H54 (cell line): ENCODE data around the gene AP3B2.
A peak's percentile ranks its signal among the peaks of the same experiment; 100 is the strongest.
"Not testable (repeated sequence)": the region's sequence is repeated elsewhere in the genome, so short reads cannot be mapped to it uniquely, and the experiment has no call there.

Source experiments
- DNase-seq: peaks from one replicate; pipeline ENCODE4 v3.0.0; 2011; ENCODE audit warnings: low spot score, mixed read lengths; ENCODE audit not compliant: insufficient read length
- FAIRE-seq: peaks from 3 replicates; lab custom pipeline; 2011; peaks lifted over from hg19 to GRCh38; lab: Jason Lieb, UNC
- POLR2A ChIP-seq: IDR thresholded peaks from 2 replicates; pipeline ENCODE4 v1.6.1; 2011; ENCODE audit warnings: low read depth, mild to moderate bottlenecking, low read length

The AP3B2 gene

DNA sequence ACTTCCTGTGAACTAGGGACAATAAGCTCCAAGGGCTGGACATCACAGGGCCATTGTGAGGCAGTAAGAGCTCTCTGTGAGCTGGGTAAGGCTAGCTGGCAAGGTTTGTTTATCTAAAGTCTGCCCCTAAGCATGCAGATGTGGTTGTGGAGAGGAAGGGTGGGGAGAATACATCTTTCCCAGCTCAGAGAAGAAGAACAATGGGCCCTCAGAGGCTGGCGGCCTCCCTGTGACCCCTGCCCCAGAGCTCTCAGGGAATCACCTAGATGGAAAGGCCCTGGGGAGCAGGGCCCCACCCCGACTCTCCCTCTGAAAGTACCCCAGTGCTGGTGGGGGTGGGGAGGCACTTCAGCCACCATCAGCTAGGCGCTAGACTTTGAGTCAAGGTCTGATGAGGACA lies 4.3 kb upstream of the AP3B2 start:
- TF ChIP-seq POLR2A, result no peak
- no peak for FAIRE-seq
- no peak for DNase-seq

DNA sequence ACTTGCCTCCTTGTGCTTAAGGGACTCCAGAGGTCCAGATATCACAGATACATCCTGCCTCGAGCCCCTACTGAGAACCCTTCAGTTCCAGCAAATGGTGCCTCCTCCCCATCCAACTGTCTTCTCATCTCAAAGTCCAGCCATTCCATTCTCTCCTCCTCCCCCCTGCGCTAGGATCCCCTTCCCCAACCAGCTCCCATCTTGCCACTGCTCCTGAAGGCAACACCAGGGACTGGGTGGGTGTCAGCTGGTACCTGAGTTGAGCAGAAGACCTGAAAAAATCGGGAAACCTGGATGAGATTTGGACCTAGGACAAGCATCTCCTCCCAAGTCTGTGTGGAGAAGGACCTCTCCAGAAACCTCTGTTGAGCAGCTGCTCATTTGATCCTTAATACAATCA lies 2.4 kb upstream of the AP3B2 start:
- TF ChIP-seq POLR2A, result no peak
- FAIRE-seq (no peak), DNase-seq (no peak)

DNA sequence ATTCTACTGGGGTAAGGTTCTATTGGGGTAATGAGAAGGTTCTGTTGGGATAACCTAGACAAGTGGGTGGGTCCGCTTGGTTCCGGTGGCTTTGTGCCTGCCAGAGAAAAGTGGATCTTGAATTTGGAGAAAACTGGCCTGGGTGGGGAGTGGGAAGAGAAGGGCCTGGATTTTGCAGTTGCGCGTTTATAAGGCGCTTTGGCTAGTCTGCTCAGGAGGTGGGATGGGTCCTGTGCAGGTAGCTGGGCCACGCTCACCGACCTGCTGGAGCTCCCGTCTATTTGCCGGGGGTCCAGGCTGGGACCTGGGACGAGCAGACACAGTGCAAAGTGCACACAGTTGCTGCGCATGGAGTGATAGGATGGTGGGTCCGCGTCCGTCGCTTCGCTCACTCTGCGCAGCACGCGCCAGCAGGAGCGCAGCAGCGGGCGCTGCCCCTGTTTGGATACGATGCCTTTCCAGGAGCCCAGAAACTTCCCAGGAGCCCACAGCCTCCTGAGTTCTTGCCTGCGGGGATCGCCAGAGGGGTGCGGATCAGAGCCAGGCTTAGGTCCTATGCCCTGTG lies 1.3 kb upstream of the AP3B2 start:
- no peak for TF ChIP-seq POLR2A
- DNase-seq (no peak), FAIRE-seq (no peak)

DNA sequence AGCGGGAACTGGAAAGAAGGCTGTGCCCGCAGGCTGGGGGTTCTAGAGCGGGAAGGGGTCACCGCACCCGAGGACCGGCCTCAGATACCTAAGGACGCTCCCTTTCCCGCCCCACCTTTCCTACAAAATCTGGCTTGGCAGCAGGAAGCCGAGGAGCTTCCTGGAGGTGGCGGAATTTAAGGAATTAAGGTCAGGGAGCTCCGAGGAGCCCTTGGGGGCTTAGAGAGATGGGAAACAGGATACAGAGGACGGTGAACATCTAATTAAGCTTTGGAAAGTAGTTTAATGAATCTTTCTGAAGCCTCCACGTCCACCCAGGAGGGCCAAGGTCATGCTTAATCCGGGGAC lies 507 bp upstream of the AP3B2 start:
- no peak for DNase-seq
- FAIRE-seq, result no peak
- no peak for TF ChIP-seq POLR2A

DNA sequence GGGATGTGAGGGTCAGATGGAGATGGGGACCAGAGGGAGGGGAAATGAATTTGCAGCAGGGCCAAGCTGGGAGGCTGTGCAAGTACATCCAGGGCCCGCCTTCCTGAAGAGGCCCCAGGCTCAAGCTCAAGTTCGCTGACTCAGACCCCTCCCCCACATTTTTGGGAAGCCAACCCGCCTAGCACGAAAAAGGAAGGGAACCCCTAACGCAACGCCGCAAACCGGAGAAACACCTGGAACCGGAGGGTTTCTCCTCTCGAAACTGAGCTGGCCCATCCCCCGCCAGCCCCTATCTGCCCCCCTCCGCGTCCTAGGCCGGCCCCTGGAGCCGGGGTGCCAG lies 624 bp downstream of the AP3B2 start:
- FAIRE-seq (no peak), DNase-seq (no peak)
- no peak for TF ChIP-seq POLR2A

DNA sequence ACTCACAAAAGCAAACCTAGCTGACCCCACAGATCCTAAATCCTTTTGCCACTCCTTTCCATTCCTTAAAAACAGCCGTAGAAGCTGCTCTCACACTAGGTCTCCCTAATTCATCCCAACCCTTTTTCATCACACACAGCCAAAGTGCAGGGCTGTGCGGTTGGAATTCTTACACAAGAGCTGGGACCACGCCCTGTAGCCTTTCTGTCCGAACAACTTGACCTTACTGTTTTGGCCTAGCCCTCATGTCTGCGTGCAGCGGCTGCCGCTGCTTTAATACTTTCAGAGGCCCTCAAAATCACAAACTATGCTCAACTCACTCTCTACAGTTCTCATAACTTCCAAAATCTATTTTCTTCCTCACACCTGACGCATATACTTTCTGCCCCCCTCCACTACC lies 3.8 kb downstream of the AP3B2 start:
- not testable (repeated sequence) for FAIRE-seq, DNase-seq

DNA sequence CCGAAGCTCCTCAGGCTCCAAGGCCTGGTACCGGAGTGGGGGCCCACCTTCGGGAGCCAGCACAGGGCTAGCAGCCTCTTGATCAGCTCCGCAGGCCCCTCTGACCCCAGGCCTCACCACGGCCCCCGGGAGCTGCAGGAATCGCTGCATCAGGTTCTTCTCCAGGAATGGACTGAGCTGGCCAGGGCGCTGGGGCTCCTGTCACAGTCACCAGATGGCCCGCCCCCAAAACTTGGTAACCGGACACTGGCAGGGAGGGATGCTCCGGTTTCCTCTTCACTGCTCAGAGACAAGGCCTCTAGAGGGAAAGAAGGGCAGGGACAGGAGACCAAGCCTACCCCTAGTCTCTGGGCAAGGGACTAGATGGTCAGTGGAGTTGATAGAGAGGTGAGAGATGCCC lies 9.9 kb downstream of the AP3B2 start:
- no peak for FAIRE-seq
- no peak for TF ChIP-seq POLR2A
- DNase-seq, result peak; percentile 29

DNA sequence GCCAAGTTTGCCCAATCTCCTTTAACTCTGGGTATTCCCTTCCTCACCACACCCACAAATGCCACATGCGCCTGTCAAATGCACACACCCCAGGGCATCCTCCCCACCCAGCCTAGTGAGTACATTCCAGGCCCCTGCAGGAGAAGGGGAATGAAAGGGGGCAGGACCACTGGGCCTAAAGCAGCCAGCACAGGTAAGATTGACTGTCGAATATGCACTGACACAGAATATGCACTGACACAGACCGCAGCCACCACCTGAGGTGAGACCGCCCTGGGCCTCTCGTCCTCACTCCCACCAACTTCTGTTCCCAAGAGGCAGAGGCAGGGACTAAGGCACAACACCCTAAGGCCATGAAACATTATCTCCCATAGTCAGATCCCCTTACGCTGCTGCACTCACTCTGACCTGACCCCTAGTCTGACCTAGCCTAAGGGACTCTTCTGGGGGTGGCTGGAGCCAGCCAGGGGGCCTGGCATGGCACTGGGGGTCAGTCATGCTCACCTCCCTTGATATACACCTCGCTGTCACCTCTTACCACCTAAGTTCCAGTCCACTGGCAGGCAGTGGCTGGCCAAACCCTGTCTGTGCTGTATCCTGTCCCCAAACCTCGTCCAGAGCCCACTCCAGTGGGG lies 10.8 kb downstream of the AP3B2 start:
- TF ChIP-seq POLR2A, result no peak
- DNase-seq, result no peak
- no peak for FAIRE-seq

DNA sequence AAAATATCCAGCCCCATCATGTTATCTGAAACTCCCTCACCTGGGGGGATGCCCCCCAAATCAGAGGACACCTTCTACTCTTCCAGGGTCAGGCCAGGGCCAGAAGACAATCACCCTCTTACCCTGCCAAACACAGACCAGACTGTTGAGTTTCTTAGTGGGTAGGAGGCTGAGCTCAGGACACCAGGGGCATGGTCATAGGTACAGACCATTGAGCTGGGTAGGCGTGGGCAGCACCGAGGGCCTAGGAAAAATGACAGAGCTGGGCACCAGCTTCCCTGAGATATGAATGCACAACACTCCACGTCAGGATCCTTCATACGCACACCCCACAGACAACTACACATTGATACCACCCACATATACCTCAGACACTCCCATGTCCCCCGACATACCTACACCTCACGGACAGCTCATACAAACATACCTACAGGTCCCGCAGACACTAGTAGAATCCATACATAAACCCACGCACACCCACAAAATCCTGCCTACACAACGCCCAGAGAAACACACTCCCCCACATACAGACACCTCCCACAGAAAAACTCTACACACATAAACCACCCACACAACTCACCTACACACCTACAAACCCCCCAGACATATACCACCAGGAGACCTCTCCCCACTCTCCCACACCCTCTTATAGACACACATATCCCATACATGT lies 11.8 kb downstream of the AP3B2 start:
- TF ChIP-seq POLR2A, result no peak
- DNase-seq (no peak), FAIRE-seq (no peak)

DNA sequence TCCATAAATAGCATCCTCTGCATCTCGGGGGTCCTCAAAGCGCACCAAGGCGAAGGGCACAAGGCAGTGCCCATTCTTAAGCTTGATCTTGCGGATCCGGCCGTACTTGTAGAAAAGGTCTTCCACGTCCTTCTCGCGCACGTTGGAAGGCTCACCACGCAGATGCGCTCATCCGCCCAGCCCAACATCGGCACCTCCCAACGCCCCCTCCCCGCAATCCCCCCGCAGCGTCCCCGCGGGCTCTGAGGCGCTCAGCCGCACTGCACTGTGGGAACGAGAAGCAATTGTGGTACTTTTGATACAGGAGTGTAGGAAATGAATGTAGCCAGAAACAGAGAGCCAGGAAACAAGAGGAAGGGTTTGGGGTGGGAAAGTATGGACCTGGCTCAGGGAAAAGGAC lies 17.5 kb downstream of the AP3B2 start:
- DNase-seq (no peak), FAIRE-seq (no peak)
- no peak for TF ChIP-seq POLR2A

DNA sequence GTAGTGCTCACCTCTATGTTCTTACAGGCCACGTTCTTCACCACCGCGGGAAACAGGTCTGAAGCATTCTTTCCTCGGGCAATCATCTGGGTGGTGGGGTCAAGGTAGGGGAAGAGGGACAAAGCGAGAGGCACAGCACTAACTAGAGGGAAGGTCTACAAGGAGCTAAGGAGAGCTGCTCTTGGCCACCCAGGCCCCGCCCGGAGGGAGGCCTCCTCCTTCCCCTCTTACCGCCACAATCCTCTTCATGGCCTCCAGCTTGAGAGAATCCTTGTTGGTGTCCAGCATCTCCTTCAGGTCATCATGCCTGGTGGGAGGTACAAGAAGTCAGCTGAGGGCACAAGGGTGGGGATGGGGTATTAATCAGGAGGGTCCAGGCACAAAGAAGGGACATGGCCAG lies 20.5 kb downstream of the AP3B2 start:
- DNase-seq (no peak), FAIRE-seq (no peak)
- TF ChIP-seq POLR2A, result no peak

DNA sequence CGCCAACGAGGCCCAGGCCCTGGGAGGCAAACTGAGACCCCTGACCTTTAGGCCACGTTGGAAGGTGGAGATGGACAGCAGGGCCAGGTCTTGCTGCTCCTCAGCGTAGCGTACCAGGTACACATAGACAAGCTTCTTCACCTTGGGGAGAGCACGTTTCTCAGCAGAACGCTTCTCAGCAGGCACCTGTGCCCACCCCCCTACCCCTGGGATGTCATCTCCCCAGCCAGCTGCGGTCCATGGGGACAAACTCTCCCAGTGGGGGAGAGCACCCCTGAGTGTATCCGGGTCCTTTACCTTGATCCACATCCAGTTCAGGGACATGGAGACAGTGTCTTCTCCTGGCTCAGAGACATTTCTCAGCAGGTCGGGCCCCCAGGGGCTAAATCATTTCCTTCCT lies 21.0 kb downstream of the AP3B2 start:
- no peak for DNase-seq
- TF ChIP-seq POLR2A, result no peak
- FAIRE-seq, result no peak

DNA sequence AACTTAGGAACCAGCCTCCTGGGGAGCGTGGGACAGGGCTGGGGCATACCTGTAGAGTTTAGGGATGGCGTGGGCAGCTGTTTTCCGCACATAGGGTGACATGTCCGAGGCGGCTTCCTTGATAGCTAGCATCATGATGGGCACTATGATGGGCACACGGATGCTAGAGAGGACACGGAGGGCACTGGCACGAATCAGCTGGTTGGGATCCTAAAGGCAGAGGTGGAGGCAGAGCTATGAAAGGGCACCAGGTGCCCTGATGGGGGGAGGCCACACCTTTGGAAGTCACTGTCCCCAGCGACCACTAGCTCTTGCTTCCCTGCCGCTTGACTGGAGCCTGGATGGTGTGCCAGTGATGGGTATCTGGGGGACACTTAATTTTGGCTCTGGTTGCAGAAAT lies 28.3 kb downstream of the AP3B2 start:
- FAIRE-seq, result no peak
- TF ChIP-seq POLR2A, result no peak
- no peak for DNase-seq

DNA sequence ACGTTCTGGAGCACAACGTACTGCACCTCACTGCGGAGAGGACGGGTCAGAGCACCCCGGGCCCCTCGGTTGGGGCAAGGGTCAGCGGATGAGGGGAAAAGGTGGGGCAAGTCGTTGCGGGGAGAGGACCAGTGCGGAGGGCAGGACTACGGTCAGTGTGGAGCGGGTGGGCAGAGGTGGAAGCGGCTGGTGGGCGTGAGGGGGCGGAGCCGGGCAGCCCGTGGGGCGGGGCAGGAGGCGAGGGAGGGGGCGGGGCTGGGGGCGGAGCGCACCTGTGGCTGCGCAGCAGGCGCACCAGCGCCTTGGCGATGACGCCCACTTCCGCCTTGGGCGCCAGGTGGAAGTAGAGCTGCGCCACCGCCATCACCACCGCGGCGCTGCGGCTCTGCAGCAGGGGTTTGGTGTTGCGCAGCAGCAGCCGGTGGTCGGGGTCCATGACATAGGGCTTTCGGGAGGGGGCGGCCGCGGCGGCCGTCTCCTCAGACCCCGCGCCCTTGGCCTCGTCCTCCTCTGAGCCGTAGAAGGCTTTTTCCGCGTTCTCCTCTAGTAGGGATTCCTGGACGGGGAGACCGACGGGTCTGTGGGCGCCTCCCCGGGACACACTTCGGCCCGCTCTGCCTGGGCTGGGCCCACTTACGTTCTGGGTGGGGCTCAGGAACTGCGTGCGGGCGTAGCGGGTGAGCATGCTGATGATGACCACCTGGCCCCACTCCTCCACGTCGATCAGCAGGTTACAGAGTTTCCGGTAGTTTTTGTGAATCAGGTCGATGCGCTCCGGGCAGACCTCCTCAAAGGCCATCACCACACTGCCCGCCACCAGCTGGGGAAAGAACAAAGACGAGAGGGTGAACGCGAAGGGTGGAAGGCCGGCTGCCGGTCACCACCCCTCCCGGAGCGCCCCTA lies 29.2 kb downstream of the AP3B2 start:
- TF ChIP-seq POLR2A, result no peak
- FAIRE-seq (no peak), DNase-seq (no peak)
